Uterus (tissue), 4 donors: ENCODE data around the gene LOXL3. TPM values are rescaled to one million over a fixed set of nuclear protein-coding genes. Genes with fewer than 3 reads are reported as not detected.

Source experiments
- DNase-seq, 2 donors: peaks; one replicate each; pipeline ENCODE4 v3.0.0-alpha.2; 2019 to 2020
- H3K27ac ChIP-seq, 2 donors: fragments of 200-600 bp; sonication (generic); 1 replicate in 1 of 2; 2 replicates in 1 of 2; pipeline ENCODE4 v1.5.1; 2016 to 2018
- H3K27me3 ChIP-seq, 2 donors: fragments of 200-600 bp; sonication (generic); one replicate each; pipeline ENCODE4 v1.5.1; 2018 to 2019; ENCODE audit warnings: control low read depth in 1 of 2
- H3K36me3 ChIP-seq, 2 donors: fragments of 200-600 bp; sonication (generic); one replicate each; pipeline ENCODE4 v1.5.1; 2019; ENCODE audit warnings: control low read depth in 1 of 2
- H3K4me1 ChIP-seq, 2 donors: fragments of 200-600 bp; sonication (generic); one replicate each; pipeline ENCODE4 v1.5.1; 2018 to 2019; ENCODE audit warnings: control low read depth in 1 of 2
- H3K4me3 ChIP-seq, 2 donors: fragments of 200-600 bp; sonication (generic); 1 replicate in 1 of 2; 2 replicates in 1 of 2; pipeline ENCODE4 v1.5.1; 2018 to 2019; ENCODE audit warnings: mild to moderate bottlenecking in 1 of 2
- H3K9me3 ChIP-seq, 2 donors: fragments of 200-600 bp; sonication (generic); one replicate each; pipeline ENCODE4 v1.5.1; 2019; ENCODE audit warnings: control low read depth in 1 of 2
- CTCF ChIP-seq, 4 experiments: fragments of 200-600 bp in 2 of 4; fragments of 450-650 bp in 2 of 4; sonication (generic) in 2 of 4; IDR thresholded peaks; one replicate each; pipeline ENCODE4 v1.5.1; 2016 to 2019; ENCODE audit warnings: antibody characterized with exemption in 4 of 4, mild to moderate bottlenecking in 2 of 4, moderate library complexity in 1 of 4
- POLR2A ChIP-seq, 2 donors: fragments of 450-650 bp; IDR thresholded peaks; one replicate each; pipeline ENCODE4 v1.6.1; 2016; ENCODE audit warnings: antibody characterized with exemption in 2 of 2, mild to moderate bottlenecking in 1 of 2, moderate library complexity in 1 of 2
- intact Hi-C: fragments of 100-400 bp; cut with DNase I; formaldehyde crosslinking; loops from one replicate; pipeline ENCODE4 v1.15.1; 2023; ENCODE audit warnings: low total_unique reads
- total RNA-seq, 4 donors: library from RNA; depleted of rRNA in 3 of 4; stranded (reverse); fragments of >200 nt in 3 of 4; gene quantifications; one replicate each; pipeline versions ENCODE4 v1.1.0 to v1.2.4, GENCODE V29; 2014 to 2023
- donor health status: DM: yes; HTN: yes; CAD: no.

The LOXL3 gene
- total RNA-seq, 4 donors from 2014 or later, result 9.5 to 26.5 (median 17.5) TPM

- Histone ChIP-seq H3K4me3 (no peak overlapping the region), H3K9me3 (no peaks in the 10 kb centered on the region), H3K27ac (peak overlapping the region in 1 of 2 donors; percentile 7), H3K4me1 (peaks cover 0 to 8% of the 10 kb centered on the region in 2 donors), H3K36me3 (no peaks in the 10 kb centered on the region), H3K27me3 (no peaks in the 10 kb centered on the region)
- intact Hi-C loops, result no loop called here
- DNase-seq, result no peak
- TF ChIP-seq CTCF (IDR thresholded peaks at IDR 0.05), result no peak
- TF ChIP-seq POLR2A (IDR thresholded peaks at IDR 0.05), result no peak
These were observed 22.1 kb downstream of the LOXL3 start for GRCh38 chr2:74531666-74532065.

- Histone ChIP-seq H3K9me3 (no peaks in the 10 kb centered on the region), H3K36me3 (no peaks in the 10 kb centered on the region), H3K27ac (peak overlapping the region; percentile 61 to 88), H3K27me3 (no peaks in the 10 kb centered on the region), H3K4me3 (peak overlapping the region; percentile 69 to 84), H3K4me1 (peaks cover 0 to 8% of the 10 kb centered on the region in 2 donors)
- no peak for TF ChIP-seq POLR2A (IDR thresholded peaks at IDR 0.05)
- no peak for TF ChIP-seq CTCF (IDR thresholded peaks at IDR 0.05)
- intact Hi-C loops, result no loop called here
- peak in 1 of 2 donors; percentile 38 for DNase-seq
These were observed 23.2 kb downstream of the LOXL3 start for GRCh38 chr2:74530239-74531187.

GRCh38 chr2:74529357-74530238 lies 24.1 kb downstream of the LOXL3 start, which contains the start of the genes AUP1 and HTRA2:
AUP1 (minus strand) TSS chr2:74529706; CDS start chr2:74529629, 77 bp downstream.
HTRA2 (plus strand) TSS chr2:74529933; CDS start chr2:74530007, 74 bp downstream.
- no peaks in the 10 kb centered on the region for H3K27me3 ChIP-seq
- TF ChIP-seq POLR2A (IDR thresholded peaks at IDR 0.05), result peak; percentile 14 to 85
- peak in 1 of 4 experiments; percentile 23 for TF ChIP-seq CTCF (IDR thresholded peaks at IDR 0.05)
- H3K4me3 ChIP-seq, result peak within 1 kb of the TSS; percentile 69 to 84
- intact Hi-C loops, result no loop called here
- H3K36me3 ChIP-seq, result no peaks in the 10 kb centered on the region
- peak within 1 kb of the TSS; percentile 75 to 88 for H3K27ac ChIP-seq
- DNase-seq, result peak; percentile 98
- H3K9me3 ChIP-seq, result no peaks in the 10 kb centered on the region
- H3K4me1 ChIP-seq, result peaks cover 0 to 8% of the 10 kb centered on the region in 2 donors

- Histone ChIP-seq H3K27me3 (no peaks in the 10 kb centered on the region), H3K9me3 (no peaks in the 10 kb centered on the region), H3K4me1 (peaks cover 0 to 8% of the 10 kb centered on the region in 2 donors), H3K4me3 (peak overlapping the region; percentile 69 to 84), H3K27ac (peak overlapping the region; percentile 75 to 88), H3K36me3 (no peaks in the 10 kb centered on the region)
- intact Hi-C loops, result no loop called here
- DNase-seq, result no peak
- no peak for TF ChIP-seq CTCF (IDR thresholded peaks at IDR 0.05)
- no peak for TF ChIP-seq POLR2A (IDR thresholded peaks at IDR 0.05)
These were observed 25.0 kb downstream of the LOXL3 start for GRCh38 chr2:74528600-74529356.
